ENCODE data around the gene PREB. TPM values are rescaled to one million over a fixed set of nuclear protein-coding genes. Genes with fewer than 3 reads are reported as not detected.

PREB gene
- total and polyA plus RNA-seq, 2 experiments from 2014 or later, result 109 to 130 TPM

DNA sequence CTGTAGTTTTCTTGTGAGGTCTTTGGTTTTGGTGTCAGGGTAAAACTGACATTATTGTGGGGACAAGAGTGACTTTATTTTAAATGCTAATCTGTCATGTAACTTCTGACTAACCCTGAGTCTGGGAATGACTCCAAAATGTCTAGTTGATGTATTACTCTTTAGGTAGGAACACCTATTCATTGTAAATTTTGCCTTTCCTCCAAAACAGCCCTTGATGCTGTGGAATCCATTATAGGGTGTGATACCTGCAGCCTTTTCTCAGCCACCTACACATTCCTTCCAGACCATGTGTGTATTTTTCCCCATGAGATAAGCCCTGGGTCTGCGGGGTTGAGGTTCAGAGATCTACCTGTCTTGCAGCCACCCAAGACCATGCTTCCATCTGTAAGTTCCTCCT, 8.8 kb upstream of the PREB start:
- Histone ChIP-seq H3K27ac (no peak overlapping the region), H3K9me3 (ENCODE audit: low read depth) (no peaks in the 10 kb centered on the region), H3K36me3 (no peaks in the 10 kb centered on the region), H3K4me3 (no peak overlapping the region), H3K27me3 (peaks cover 9% of the 10 kb centered on the region), H3K4me1 (ENCODE audit: low read depth) (no peaks in the 10 kb centered on the region)
- no peak for DNase-seq (ENCODE audit: low read depth in 1 of 2, low spot score in 1 of 2)
- TF ChIP-seq, protein P1, sequence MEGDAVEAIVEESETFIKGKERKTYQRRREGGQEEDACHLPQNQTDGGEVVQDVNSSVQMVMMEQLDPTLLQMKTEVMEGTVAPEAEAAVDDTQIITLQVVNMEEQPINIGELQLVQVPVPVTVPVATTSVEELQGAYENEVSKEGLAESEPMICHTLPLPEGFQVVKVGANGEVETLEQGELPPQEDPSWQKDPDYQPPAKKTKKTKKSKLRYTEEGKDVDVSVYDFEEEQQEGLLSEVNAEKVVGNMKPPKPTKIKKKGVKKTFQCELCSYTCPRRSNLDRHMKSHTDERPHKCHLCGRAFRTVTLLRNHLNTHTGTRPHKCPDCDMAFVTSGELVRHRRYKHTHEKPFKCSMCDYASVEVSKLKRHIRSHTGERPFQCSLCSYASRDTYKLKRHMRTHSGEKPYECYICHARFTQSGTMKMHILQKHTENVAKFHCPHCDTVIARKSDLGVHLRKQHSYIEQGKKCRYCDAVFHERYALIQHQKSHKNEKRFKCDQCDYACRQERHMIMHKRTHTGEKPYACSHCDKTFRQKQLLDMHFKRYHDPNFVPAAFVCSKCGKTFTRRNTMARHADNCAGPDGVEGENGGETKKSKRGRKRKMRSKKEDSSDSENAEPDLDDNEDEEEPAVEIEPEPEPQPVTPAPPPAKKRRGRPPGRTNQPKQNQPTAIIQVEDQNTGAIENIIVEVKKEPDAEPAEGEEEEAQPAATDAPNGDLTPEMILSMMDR (IDR thresholded peaks at IDR 0.05; ENCODE audit: low read depth, low read length), result no peak

DNA sequence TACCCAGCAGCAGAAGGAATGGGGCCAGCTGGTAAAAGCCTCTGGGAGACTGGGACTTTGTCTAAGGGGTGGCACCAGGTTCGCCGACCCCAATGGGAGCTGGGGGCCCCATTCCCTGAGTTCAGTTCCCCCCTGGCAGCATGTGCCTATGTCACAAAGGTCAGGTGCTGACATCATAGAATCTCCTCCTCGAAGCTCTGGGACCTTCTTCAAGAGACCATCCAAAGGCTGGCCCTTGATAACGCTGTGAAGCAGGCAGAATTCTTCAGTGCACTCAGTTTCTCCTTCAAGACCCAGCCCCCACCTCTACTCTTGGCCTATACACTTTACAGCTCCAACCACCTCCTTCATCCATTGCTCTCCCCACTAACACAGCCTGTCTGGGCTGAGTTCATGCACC, 4.9 kb upstream of the PREB start, which contains the start of gene PRR30:
Gene PRR30 (minus strand): TSS at position 101 of the 400 bp plus-strand sequence. CDS start 1,081 bp downstream, outside the sequence.
- no peaks in the 10 kb centered on the region for H3K36me3 ChIP-seq
- TF ChIP-seq, protein P1 (IDR thresholded peaks at IDR 0.05; ENCODE audit: low read depth, low read length), result no peak
- H3K27ac ChIP-seq, result no peak within 1 kb of the TSS
- no peak for DNase-seq (ENCODE audit: low read depth in 1 of 2, low spot score in 1 of 2)
- no peak within 1 kb of the TSS for H3K4me3 ChIP-seq
- no peaks in the 10 kb centered on the region for H3K9me3 ChIP-seq (ENCODE audit: low read depth)
- H3K4me1 ChIP-seq (ENCODE audit: low read depth), result no peaks in the 10 kb centered on the region
- peaks cover 9% of the 10 kb centered on the region for H3K27me3 ChIP-seq

DNA sequence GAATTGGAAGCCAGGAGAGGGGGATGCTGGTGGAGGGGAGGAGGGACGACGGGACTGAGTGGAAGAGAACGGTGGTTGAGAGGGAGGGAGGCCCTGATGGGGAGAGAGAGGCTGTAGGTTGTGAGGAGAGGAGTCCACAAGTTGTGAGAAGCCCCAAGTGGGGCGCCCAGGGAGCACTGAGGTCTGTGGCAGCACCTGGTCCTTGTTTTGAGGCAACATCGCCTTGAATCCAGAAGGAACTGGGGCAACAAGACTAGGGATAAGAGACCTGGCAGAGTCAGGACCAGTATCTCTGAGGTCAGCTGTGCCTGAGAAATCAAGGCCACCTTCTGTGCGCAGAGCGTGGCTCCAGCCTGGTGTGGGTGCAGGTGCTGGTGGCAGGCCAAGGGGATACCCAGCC, 3.7 kb upstream of the PREB start:
- H3K4me1 ChIP-seq (ENCODE audit: low read depth), result peaks cover 5% of the 10 kb centered on the region
- H3K27ac ChIP-seq, result no peak overlapping the region
- no peak overlapping the region for H3K4me3 ChIP-seq
- TF ChIP-seq, protein P1 (IDR thresholded peaks at IDR 0.05; ENCODE audit: low read depth, low read length), result no peak
- DNase-seq (ENCODE audit: low read depth in 1 of 2, low spot score in 1 of 2), result no peak
- no peaks in the 10 kb centered on the region for H3K36me3 ChIP-seq
- H3K9me3 ChIP-seq (ENCODE audit: low read depth), result no peaks in the 10 kb centered on the region
- peaks cover 5% of the 10 kb centered on the region for H3K27me3 ChIP-seq

DNA sequence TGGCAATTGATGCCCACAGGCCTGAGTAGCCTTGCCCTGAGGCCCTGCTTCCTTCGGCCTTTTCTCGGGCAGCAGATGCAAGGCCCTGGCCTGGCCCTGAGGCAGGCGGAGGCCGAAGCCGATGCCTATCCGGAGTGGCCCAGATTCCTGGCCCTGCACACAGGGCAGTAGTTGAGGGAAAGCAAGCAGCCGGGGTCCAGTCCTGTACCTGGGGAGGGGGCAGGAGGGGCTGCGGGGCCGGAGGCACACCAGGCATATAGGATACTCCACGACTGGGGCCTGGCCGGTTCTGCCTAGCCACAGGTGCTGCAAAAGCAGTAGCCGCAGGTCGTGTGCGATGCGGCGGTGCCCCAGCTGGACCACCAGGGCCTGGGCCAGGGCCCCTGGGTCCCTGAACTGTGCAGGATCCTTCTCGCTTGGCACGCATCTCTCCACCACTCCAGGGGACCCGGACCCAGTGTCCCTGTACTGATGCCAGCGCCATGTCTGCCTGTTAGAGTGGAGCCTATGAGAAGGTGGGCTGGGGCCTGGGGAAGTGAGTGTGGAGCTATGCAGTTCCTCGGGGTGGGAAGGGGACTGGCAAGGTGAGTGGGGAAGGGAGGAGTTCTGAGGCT, 3.0 kb upstream of the PREB start:
- Histone ChIP-seq H3K36me3 (no peaks in the 10 kb centered on the region), H3K27me3 (no peaks in the 10 kb centered on the region), H3K4me3 (no peak overlapping the region), H3K4me1 (ENCODE audit: low read depth) (peaks cover 5% of the 10 kb centered on the region), H3K9me3 (ENCODE audit: low read depth) (no peaks in the 10 kb centered on the region), H3K27ac (no peak overlapping the region)
- DNase-seq (ENCODE audit: low read depth in 1 of 2, low spot score in 1 of 2), result no peak
- TF ChIP-seq, protein P1 (IDR thresholded peaks at IDR 0.05; ENCODE audit: low read depth, low read length), result no peak

DNA sequence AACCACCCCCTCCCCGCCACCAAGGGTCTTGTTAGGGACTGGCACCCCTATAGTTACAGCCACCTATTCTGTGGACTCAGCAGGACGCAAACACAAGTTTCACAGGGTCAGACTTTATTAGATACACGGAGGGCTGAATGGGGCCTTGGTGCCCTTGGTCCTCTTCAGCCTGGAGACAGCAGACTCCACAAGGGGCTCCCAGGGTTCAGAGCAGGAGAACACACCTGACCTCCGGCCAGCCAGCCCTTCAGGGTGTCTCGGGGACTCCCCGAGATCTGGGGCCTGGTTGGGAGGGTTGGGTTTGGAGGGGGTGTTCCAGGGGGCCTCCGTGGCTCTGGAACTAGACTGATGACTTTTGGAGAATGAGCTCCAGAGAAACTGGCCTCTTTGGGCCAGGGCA, 2.3 kb upstream of the PREB start:
- H3K4me1 ChIP-seq (ENCODE audit: low read depth), result peaks cover 5% of the 10 kb centered on the region
- TF ChIP-seq, protein P1 (IDR thresholded peaks at IDR 0.05; ENCODE audit: low read depth, low read length), result no peak
- H3K9me3 ChIP-seq (ENCODE audit: low read depth), result no peaks in the 10 kb centered on the region
- H3K27ac ChIP-seq, result no peak overlapping the region
- no peak overlapping the region for H3K4me3 ChIP-seq
- no peaks in the 10 kb centered on the region for H3K27me3 ChIP-seq
- DNase-seq (ENCODE audit: low read depth in 1 of 2, low spot score in 1 of 2), result no peak
- no peaks in the 10 kb centered on the region for H3K36me3 ChIP-seq
